ENCODE measurements around the gene ITPRID2. TPM values are rescaled to one million over a fixed set of nuclear protein-coding genes. Genes with fewer than 3 reads are reported as not detected.

The ITPRID2 gene
- total RNA-seq = 100 to 1,000 TPM in 2 of 4 donors, 10 to 100 TPM in 2; 84.5 to 159 (median 114) TPM

DNA sequence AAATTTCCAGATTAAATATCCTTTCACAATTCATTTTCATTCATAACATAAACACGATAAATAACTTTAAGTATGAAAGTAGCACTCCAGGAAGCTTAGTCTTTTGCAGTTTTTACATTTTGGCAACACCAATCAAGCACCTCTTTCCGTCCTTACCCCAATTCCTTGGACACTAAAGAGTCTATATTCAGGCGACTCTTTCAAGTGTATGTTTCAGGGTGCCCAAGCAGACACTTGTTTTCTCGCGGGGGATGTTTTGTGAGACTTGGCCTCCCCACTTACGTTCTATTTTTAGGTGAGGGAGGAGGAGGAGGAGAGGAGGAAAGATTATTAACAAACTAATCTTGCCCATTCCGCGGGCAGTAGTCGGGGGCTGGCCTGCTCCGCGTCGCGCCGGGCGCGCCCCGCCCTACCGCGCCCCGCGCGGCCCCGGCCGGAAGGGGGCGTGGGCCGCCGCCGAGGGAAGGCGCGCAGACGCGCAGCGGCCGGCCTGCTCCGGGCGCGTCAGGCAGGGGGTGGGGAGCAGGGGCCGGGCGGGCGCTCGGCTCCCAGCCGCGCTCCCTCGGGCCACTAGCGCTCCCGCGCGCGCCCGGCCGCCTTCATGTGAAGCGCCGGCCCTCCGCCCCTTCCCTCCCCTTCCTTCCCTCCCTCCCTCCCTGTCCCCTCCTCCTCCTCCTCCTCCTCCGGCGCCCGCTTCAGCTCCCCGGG is at the start of gene ITPRID2:
ITPRID2 (plus strand) TSS at position 473 of the 708 bp plus-strand sequence. CDS start 337 bp downstream, outside the sequence.
- H3K27ac ChIP-seq = peak within 1 kb of the TSS; percentile 90 to 92
- intact Hi-C loops (cut with DNase I; ENCODE audit: low total_unique reads) = no loop called here
- peak; percentile 39 to 59 for TF ChIP-seq POLR2A (IDR thresholded peaks at IDR 0.05)
- TF ChIP-seq, protein P1, sequence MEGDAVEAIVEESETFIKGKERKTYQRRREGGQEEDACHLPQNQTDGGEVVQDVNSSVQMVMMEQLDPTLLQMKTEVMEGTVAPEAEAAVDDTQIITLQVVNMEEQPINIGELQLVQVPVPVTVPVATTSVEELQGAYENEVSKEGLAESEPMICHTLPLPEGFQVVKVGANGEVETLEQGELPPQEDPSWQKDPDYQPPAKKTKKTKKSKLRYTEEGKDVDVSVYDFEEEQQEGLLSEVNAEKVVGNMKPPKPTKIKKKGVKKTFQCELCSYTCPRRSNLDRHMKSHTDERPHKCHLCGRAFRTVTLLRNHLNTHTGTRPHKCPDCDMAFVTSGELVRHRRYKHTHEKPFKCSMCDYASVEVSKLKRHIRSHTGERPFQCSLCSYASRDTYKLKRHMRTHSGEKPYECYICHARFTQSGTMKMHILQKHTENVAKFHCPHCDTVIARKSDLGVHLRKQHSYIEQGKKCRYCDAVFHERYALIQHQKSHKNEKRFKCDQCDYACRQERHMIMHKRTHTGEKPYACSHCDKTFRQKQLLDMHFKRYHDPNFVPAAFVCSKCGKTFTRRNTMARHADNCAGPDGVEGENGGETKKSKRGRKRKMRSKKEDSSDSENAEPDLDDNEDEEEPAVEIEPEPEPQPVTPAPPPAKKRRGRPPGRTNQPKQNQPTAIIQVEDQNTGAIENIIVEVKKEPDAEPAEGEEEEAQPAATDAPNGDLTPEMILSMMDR (IDR thresholded peaks at IDR 0.05) = peak in 3 of 4 experiments; percentile 28 to 62 (median 55)
- no peaks in the 10 kb centered on the region for H3K4me1 ChIP-seq
- peak within 1 kb of the TSS; percentile 72 to 82 for H3K4me3 ChIP-seq
- H3K9me3 ChIP-seq = no peaks in the 10 kb centered on the region
- H3K36me3 ChIP-seq = no peaks in the 10 kb centered on the region
- H3K27me3 ChIP-seq = no peaks in the 10 kb centered on the region
- DNase-seq = peak; percentile 76 to 81

GRCh38 chr2:181844551-181845290 is 46.8 kb upstream of the ITPRID2 start:
- no peaks in the 10 kb centered on the region for H3K9me3 ChIP-seq
- no peak for DNase-seq
- H3K36me3 ChIP-seq = no peaks in the 10 kb centered on the region
- H3K4me1 ChIP-seq = no peaks in the 10 kb centered on the region
- no peak for TF ChIP-seq POLR2A (IDR thresholded peaks at IDR 0.05)
- TF ChIP-seq, protein P1 (IDR thresholded peaks at IDR 0.05) = no peak
- no peaks in the 10 kb centered on the region for H3K27me3 ChIP-seq
- H3K4me3 ChIP-seq = no peak overlapping the region
- no peak overlapping the region for H3K27ac ChIP-seq
- intact Hi-C loops (cut with DNase I; ENCODE audit: low total_unique reads) = no loop called here

- Histone ChIP-seq H3K4me1 (no peaks in the 10 kb centered on the region), H3K27me3 (no peaks in the 10 kb centered on the region), H3K9me3 (no peaks in the 10 kb centered on the region), H3K27ac (no peak overlapping the region), H3K4me3 (no peak overlapping the region), H3K36me3 (no peaks in the 10 kb centered on the region)
- intact Hi-C loops (cut with DNase I; ENCODE audit: low total_unique reads) = no loop called here
- DNase-seq = no peak
- TF ChIP-seq POLR2A (IDR thresholded peaks at IDR 0.05) = no peak
These were observed 44.9 kb upstream of the ITPRID2 start for GRCh38 chr2:181846399-181847197.

- Histone ChIP-seq H3K36me3 (no peaks in the 10 kb centered on the region), H3K4me1 (no peaks in the 10 kb centered on the region), H3K27ac (no peak overlapping the region), H3K4me3 (no peak overlapping the region), H3K9me3 (no peaks in the 10 kb centered on the region), H3K27me3 (no peaks in the 10 kb centered on the region)
- DNase-seq = no peak
- TF ChIP-seq, protein P1 (IDR thresholded peaks at IDR 0.05) = no peak
- no peak for TF ChIP-seq POLR2A (IDR thresholded peaks at IDR 0.05)
- intact Hi-C loops (cut with DNase I; ENCODE audit: low total_unique reads) = no loop called here
These were observed 44.4 kb upstream of the ITPRID2 start for GRCh38 chr2:181847198-181847556.

GRCh38 chr2:181847702-181848101 is 43.8 kb upstream of the ITPRID2 start:
- H3K36me3 ChIP-seq = no peaks in the 10 kb centered on the region
- H3K4me1 ChIP-seq = no peaks in the 10 kb centered on the region
- DNase-seq = no peak
- TF ChIP-seq, protein P1 (IDR thresholded peaks at IDR 0.05) = no peak
- TF ChIP-seq POLR2A (IDR thresholded peaks at IDR 0.05) = no peak
- H3K9me3 ChIP-seq = no peaks in the 10 kb centered on the region
- H3K27ac ChIP-seq = no peak overlapping the region
- no peaks in the 10 kb centered on the region for H3K27me3 ChIP-seq
- H3K4me3 ChIP-seq = no peak overlapping the region
- intact Hi-C loops (cut with DNase I; ENCODE audit: low total_unique reads) = no loop called here

Data from uterus (tissue), 4 donors.